NCI-H1930 (cell line): Measurements from ENCODE around the gene NFIA.

Experiments used
- DNase-seq, 2 experiments: peaks; one replicate each; lab custom pipeline; 2025; lab: John Stamatoyannopoulos, UW

The NFIA gene

DNA sequence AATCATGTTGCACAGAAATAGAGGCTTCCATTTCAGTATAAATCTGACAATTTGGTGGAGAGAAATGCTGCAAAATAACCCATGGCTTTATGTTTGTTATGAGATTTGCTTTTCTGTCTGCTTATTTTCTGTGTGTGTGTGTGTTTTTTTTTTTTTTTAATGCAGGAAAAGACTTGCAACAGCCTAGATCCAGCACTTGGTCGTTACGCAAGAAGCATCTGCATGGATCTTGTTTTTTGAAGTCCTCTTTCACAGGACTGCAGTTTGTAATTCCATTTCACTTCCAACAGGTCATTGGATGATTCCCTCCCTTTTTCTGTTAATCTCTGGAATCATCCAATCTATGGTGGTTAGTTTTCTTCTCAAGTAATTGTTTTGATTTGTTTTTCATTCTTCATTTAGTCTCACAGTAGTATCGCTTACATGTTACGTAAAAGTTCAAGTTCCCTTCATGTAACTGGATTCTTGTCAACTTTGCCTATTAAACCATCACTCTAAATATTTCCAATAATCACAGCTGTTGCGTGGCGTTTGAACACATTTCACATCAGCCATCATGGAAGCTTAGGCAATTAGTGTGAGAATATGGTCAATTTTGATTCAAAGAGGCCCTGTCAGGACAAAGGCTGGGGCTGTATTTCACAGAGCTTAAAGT is 312.9 kb downstream of the NFIA start:
- no peak for DNase-seq

DNA sequence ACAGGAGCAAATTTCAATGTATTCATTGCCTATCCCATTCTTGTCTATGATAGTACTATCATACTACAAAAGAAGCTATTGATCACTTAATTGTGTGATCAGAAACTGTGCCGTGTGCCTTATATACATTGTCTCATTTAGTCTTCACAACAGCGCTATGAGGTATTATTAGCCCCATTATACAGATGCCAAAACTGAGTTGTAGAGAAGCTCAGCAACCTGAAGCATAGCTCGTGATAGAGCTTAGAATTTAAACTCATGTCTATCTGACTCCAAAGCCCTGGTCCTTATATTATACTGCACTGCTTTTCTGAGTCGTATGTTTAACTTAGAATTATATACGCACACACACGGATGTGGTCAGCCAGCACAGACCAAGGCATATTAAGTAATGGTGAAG is 315.1 kb downstream of the NFIA start:
- DNase-seq: no peak

DNA sequence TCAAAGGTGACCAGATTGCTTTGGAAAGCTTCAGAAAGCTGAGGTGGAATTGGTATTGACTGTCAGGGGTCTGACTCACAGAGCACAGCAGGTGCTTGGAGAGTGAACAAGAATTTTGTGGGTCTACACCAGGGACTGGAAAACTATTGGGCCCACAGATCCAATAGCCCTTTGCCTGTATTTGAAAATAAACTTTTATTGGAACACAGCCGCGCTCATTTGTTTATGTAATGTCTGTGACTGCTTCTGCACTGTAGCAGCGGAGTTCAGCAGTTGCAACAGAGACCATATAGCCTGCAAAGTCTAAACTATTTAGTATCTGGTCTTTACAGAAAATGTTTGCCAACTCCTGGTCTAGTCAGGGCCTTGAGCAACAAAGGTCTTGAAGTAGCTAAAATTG is 315.6 kb downstream of the NFIA start:
- no peak for DNase-seq

DNA sequence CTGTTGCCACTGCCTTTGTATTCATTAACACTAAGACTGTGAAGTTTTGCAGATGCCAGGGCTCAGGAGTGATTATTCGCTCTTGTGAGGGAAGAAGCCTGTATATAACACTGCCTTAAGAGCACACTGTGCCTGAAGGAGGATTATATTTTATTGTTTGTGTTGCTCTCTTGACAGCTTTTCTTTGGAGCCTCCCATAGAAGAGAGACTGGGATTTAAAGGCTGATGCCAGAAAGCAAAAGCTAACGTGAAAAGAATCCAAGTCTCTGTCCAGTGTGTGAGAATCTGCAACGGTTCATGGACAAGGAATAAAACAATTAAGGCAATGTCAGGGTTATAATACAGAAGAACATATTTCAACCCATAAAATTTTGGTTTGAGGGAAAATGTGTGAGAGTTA is 316.8 kb downstream of the NFIA start:
- DNase-seq: no peak

DNA sequence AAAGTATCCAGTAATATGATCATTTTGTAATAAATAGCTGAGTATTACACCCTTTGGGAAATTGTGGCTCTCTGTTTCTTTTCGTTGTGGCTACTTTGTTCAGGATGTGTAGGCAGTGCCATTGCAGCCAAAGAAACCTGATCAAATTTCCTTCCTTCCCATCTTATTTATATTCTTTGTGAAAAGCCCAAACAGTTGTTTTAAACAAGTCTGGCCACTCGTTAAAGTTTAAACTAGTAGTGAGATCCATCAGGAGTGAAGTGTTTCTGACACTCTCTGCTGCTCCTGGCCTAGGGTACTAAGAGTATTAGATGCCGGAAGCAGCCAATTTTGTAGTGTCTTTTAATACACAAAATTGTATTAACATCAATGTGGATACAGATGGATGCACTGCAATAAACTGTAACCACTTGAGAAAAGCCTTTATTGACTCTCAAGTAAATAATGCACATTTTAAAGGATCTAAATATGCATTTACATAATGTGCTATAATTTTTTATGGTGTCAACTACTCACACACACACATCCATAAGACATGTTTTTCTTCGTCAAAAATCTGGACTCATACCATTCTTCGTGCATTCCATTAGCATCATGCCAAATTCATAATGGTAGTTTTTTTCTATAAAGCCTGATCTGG is 317.9 kb downstream of the NFIA start:
- no peak for DNase-seq

DNA sequence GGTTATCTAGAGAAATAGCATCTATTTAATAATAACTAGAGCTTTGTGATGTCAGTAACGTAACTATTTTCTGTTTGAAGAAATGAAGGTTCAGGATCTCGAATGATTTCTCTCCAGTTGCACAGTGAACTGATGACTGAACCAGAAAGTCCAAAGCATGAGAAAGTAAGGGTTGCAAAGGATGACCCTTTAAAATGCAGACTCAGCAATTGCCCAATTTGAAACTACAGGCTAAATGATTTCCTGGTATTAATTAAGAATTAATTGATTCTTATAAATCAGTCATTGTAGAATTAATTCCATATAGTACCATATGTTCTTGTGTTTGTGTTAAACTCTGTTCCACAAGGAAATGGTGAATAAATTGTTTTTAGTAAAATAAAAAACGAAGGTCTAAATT is 318.6 kb downstream of the NFIA start:
- DNase-seq: no peak

DNA sequence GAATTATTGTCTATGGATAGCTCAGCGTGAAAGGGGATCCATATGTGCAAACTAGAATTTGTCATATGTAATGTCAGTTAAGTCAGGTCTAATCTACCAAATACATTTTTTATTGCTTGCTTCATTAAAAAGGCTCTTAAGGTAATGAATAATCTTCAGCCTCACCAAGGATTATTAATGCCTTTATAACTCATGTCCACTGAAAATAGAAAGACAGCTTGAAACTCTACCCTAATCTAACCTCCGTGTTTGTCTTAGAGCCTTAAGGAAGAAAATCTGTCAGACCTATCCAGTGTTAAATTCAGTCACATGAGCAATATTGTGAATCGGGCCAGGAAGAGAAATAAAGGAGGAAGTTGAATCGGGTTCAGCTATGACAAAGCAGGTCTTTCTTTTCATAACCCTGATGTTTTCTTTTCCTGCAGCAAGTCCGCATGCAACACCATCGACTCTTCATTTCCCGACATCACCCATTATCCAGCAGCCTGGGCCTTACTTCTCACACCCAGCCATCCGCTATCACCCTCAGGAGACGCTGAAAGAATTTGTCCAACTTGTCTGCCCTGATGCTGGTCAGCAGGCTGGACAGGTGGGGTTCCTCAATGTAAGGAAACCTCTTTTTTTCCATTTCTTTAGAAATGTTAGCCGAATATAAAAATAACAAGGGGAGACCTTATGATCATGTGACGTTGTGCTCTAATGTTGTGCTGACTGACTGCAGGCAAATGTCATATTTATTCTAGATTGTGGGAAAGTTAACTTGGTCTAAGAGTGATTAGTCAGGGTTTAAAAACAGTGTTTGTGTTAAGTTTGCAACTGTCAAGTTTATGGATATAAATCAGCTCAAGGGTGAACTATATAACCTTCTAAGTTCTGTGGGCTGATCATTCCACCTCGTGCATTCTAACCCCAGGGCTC is 321.6 kb downstream of the NFIA start:
- no peak for DNase-seq

DNA sequence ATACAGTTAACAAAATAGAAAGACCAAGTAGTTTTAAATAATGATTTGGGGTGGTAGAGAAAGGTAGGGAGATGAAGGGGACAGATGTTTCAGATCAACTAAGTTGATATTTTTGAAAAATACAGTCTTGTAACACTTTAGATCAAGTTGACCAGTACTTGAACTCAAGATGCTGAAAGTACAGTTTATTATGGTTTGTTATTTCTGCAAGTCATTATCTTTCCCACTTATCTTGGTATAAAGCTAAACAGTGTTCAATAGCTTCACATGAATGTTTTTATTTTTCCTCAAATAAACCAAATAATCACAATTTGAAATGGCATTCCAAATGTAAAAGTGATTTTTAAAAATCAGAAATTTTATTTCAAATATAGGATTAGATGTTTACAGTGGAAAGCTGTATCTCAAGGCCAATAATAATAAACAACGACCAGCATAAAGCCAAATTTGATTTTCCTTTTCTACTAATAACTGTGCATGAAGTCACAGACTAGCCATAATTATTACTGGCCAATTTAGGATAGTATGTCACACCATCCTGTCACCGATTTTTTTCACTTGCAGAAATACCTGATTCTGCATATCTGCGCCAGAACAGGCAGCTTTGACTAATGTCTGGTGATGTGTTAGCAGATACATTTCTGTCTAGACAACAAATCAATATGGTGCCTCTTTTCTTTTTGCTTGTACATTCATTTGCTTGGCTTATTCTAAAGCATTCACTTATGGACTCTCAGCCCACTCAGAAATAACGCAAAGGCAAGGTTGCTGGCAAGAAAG is 322.4 kb downstream of the NFIA start:
- DNase-seq: no peak

DNA sequence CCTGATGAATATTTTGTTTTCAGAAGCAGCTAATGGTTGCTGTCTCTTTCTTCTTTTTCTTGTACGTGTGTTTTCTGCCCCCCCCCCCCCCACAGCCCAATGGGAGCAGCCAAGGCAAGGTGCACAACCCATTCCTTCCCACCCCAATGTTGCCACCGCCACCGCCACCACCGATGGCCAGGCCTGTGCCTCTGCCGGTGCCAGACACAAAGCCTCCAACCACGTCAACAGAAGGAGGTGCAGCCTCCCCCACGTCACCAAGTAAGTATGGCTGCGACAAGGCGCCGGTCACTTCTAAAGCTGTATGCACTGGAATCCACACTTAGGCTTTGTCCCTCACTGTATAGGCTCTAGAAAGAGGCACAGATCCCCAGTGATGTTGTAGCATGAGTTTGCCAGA is 324.1 kb downstream of the NFIA start:
- no peak for DNase-seq

DNA sequence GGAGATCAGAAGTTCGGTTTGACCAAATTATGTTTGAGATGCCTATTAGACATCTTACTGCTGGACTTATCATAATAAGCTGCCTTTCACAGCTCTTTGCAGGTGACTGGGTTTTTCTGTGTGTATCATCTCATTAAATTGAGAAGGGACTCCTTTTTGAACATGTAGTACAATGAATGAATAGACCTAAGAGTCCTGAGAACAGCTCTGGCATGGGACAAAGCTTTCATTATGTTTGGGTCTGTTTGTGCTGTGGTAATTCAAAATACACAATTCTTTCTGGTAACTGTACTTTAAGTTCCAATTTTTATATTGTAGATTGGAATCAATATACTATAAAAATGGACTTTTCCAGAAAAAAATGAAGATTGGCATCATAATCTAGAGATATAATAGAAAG is 330.2 kb downstream of the NFIA start:
- no peak for DNase-seq

DNA sequence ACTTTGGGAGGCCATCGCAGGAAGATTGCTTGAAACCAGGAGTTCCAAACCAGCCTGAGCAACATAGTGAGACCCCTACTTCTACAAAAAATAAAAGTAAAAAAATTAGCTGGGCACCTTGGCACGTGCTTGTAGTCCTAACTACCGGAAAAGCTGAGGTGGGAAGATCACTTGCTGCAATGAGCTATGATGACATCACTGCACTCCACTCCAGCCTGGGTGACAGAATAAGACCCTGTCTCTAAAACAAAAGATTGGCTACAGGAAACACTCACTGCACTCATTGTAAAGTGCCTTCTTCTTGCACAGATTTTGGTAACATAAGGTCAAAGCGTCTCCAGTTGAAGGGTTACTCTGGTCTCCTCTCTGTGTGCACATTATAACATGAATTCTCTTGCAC is 336.8 kb downstream of the NFIA start:
- DNase-seq: no peak

DNA sequence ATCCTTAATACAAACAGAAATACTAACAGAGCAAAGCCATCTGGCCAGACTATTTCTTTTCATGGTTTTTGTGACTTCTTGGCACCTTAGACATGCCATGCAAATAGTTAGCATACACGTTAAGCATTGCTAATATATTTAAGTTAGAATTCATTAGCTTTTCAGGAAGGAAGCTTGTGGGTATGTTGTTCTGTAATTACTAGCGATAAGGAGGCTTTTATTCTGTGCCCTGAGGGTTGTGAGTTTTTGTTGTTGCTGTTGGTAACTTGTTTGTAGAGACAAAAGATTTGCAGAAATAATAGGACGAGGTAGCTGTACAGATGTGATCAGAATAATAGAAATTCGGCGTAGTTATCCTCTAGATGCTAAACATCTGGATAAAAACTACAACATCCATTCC is 337.3 kb downstream of the NFIA start:
- DNase-seq: no peak

DNA sequence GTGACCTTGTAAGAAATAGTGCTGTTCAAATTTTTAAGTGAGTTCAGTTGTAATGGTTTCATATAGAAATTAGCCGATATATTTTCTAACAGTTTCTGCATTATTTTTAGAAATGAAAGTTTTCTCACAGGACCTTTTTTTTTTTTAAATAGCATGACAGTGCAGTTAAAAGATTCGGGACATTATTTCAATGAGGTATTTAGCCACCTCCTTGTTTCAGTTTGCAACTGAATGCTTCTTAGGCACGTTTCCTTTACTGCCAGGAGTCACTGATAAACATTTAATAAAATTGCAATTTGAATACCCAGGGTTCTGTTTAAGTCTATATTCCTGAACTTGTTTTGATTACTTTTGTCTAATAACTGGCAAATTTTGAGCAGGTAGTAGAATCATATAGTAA is 337.9 kb downstream of the NFIA start:
- DNase-seq: no peak

DNA sequence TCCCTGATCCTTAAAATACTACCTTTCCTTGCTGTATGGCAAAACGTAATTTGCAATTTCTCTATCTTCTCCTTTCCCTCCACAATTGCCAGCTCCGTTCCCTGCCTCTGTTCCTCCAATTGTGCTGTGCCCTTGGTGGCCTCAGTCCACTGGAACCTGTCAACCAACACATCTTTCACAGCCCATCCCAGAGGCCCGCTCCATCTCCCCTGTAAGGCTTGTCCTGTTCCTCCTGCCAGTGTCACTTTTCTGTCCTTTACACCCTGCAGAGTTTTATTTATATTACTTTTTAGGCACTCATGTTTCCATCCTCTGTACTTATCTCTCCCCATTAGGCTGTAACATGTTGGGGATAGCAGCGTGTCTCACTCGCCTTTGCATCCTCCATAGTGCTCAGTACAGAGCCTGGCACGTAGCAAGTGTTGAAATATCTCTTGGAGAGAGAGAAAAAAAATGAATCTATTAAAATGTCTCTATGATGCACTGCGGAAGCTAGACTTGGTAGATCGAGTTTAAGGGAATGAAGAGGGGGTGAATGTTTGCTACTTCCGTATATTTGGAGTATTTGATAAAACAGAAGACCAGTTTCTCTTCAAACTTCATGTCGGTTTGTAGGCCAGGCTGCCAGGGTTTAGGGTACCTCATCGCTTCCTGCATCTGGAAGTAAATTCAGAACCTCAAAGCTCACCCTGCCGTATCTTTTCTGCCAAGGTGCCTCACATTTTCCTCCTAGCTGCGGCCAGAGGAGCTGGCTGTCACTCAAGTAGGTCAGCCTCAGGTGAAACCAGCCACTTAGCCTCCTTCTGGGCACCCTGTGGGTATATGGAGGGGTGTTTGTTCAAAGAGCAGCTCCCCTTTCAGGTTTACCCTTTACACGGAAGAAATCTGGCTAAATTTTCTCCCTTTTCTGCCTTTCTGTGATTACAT is 338.8 kb downstream of the NFIA start:
- no peak for DNase-seq

DNA sequence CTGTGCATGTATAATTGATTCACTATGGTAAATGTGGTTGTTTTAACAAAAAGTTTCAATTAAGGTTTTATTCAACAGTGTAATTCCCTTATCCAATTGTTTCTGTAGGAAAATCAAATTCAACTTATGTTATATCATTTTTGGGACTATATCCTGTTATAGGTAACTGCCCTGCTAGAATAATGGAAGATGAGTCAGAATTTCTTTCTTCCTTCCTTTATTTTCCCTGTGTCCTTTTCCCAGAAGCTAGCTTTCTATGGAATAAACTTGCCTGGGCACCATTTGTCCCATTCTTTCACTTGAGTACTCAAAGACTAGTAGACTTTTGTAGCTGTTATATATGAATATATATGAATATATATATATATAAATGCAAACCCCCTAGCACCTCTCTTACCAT is 341.3 kb downstream of the NFIA start:
- no peak for DNase-seq

DNA sequence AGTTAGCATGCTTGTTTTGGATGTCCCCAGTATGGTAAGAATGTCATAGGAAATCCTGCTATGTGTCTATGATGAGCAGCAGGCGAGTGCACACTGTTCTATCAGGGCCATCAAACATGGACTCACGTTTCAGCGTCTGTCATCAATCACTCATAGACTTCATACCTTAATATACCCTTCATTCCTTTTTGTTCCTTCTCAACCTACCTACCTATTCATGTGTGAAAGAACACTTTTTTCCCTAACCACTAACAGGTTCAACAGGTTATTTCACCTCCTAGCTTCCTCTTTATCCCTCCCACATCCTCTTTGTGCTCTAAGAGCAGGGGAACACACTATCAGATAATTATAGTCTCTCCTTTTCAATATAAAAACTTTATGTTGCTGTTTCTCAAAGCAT is 342.0 kb downstream of the NFIA start:
- no peak for DNase-seq

DNA sequence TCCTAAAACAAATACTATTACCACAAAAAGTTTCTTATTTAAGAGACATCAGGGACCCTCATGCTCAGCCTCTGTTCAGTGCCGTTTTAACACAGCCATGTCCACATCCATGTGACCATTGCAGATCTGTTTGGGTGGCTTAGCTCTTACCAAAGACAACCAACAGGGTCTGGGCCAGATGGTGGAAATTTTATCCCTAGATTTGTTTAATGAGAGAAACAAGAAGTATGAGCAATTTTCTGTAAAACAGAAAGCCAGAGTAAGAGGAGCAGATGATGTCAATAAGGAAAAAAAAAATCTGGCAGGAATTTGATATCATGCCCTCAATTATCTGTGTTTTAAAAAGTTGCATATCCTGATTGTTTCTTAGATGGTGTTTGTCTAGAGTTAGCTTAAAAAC is 342.7 kb downstream of the NFIA start:
- no peak for DNase-seq

DNA sequence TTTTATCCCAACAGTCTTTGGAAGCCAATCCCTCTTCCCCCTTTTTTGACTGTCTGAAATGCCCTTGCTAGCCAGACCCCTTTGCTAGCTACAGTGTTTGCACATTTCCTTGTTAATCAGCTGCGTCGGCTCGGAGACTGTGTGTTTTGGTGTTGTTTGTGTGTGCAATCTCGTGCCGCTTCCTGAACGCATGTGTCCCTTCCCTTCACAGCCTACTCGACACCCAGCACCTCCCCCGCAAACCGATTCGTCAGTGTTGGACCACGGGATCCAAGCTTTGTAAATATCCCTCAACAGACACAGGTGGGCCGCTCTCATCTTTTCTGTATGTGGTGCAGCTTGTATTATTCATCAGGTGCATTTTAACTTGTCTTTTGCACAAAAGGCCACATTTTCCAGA is 343.9 kb downstream of the NFIA start:
- no peak for DNase-seq

DNA sequence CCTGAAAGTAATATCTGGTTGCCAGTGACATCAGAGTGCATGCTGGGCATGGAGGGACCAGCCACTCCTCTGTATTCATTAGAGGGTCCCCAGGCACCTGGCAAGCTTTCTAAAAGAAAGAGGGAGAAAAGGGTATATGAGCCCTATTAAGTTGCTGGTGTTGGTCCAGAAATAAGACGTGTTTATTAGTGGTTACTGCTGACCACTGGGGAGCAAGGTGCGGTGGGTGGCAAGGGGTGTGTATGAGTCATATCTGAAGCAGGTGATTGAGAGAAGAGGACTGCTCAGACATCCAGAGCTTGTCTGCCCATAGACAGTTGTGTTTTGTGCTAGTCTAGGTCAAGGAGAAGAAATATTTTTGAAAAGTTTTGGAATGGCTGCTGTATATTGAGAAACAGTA is 344.5 kb downstream of the NFIA start:
- no peak for DNase-seq

DNA sequence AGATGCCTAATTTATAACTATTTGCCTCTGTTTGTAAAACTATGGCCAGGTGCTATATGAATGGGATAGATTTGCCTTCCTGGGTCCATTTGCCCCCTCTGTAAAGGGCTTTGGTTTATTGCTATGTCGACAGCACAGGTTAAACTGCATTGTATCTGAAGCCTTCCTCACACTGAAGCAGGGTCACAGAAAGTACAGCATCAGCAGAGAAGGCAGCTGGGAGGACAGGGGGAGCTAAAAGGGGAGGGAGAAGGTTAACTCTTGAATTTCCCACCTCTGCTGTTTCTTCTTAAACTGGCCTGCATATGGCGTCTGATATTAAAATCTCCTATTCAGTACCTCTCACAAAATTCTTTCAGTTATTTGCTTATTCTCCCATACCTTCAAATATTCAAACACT is 345.1 kb downstream of the NFIA start:
- no peak for DNase-seq

DNA sequence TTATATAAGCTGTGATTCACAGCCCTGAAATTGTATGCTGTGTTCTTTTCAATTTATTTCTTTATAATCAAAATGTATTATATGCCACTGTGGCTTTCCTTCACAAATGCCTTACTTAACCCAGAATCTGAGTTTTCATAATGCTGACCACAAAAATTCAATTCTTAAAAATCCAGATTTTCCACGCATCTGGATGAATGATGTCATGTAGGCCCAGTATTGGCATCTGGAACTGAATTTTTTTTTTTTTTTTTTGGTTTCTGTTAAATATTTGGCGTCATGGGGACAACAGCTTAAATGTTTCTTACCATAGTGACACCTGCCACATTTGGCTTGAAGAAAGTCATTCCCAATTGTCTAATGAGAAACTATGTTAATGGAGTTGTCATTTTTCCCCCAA is 345.8 kb downstream of the NFIA start:
- DNase-seq: no peak
